ENCODE measurements around the gene STPG3.
A peak's percentile ranks its signal among the peaks of the same experiment; 100 is the strongest.

Gene STPG3

DNA sequence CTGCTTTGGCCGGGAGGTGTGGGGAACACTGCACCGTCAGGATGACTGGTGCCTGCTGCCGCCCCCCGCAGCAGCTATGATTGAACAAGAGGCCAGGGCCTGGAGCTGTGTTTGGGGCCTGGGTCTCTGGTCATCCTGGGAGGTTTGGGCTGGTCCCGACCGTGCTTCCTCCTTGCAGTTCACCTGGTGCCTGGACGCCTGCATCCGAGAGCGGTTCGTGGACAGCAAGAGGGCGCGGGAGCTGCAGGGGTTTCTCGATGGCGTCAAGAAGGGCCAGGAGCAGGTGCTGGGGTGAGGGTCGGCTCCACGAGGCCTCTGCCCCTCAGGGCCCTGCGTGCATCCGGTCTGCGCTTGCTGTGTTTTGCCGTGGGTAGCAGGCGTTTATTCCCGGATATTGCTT, 13.0 kb downstream of the STPG3 start:
- no peak for DNase-seq

DNA sequence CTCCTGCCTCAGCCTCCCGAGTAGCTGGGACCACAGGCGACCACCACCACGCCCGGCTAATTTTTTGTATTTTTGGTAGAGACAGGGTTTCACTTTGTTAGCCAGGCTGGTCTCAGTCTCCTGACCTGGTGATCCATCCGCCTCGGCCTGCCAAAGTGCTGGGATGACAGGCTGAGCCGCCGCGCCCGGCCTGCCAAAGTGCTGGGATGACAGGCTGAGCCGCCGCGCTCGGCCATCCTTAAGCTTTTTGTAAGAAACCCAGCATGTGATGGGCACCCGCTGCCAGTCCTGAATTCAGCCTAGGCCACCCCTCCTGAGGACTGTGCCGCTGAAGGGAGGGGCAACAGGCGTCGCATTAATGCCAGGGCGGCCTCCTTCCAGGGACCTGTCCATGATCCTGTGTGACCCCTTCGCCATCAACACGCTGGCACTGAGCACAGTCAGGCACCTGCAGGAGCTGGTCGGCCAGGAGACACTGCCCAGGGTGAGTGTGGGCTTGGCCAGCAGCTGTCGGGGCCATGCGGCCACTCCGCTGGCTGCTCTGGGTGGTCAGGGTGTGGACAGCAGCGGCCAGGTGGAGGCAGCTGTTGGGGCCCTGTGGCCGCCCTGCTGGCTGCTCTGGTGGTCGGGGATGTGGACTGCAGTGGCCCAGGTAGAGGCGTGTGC, 14.5 kb downstream of the STPG3 start:
- DNase-seq, result no peak

DNA sequence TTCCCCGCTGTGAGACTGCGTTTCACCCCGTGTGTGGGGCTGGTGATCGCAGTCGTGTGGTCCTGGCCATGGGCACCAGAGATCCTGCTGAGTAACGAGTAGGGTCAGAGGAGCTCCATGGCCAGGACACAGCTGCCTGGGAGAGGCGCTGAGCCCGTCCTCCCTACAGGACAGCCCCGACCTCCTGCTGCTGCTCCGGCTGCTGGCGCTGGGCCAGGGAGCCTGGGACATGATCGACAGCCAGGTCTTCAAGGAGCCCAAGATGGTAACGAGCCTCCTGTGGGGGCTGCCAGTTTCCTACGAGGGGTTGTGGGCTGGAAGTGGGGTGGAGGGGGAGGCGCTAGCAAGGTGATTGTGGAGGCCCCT, 15.1 kb downstream of the STPG3 start:
- no peak for DNase-seq

DNA sequence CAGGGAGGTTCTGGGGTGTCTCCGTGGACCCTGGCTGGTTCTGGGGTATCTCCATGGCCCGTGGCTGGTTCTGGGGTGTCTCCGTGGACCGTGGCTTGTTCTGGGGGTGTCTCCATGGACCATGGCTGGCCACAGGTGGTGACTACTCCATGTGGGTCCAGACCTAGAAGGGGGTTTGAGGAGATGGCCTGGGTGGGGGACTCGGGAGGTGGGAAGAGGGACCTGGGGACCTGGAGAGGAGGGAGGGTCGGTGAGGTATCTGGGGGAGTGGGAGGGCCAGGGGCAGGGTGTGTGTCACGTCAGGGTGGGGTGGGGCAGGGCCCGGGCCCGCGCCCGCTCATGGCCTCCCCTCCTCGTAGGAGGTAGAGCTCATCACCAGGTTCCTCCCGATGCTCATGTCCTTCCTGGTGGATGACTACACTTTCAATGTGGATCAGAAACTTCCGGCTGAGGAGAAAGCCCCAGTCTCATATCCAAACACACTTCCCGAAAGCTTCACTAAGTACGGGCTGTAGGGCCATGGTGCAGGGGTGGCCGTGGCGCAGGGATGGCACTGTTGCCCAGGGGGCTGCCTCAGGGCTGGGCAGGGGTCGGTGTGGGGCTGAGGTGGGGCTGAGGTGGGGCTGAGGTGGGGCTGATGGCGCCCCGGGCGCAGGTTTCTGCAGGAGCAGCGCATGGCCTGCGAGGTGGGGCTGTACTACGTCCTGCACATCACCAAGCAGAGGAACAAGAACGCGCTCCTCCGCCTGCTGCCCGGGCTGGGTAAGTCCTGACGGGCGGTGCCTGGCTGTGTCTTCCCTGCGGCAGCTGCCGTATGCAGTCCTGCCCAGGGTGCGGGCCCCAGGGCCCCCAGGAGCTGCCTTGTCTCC, 15.7 kb downstream of the STPG3 start:
- no peak for DNase-seq

DNA sequence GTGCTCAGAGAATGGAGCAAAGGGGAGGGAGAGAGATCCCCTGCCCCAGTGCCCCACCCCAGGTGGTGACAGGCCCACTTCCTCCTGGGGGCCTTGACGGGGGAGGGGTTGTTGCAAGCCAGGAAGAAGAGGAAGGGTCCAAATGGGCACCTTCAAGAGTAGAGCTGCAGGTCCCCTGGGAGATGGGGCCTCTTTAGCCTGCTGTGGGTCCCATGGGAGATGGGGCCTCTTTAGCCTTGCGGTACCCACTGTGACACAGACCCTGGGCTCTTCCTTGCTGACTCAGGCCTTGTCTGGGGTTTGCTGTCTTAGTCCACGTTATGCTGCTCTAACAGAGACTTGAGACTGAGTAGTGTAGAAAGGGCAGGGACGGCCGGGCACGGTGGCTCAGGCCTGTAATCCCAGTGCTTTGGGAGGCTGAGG, 16.9 kb downstream of the STPG3 start:
- no peak for DNase-seq

DNA sequence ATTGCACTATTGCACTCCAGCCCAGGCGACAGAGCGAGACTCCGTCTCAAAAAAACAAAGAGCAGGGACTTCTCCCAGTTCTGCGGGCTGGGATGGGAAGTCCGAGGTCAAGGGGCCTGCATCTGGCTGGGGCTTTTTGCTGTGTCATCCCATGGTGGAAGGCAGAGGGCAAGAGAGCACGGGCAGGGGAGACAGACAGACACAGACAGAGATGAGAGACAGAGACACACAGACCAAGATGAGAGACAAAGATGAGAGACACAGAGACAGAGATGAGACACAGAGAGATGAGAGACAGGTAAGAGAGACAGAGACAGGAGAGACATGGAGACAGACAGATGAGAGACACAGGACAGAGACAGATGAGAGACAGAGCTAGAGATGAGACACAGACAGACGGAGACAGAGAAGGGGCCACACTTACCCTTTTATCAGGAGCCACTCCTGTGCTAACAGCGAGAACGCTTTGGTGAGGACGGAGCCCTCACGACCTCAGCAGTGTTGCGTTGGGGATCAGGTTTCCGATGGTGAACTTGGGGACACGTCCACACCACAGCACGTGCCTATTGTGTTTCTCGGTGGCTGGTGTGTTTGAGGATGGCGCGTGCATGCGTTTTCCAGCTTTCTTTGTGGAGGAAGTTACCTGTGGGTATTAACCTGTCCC, 17.6 kb downstream of the STPG3 start:
- DNase-seq, result no peak

DNA sequence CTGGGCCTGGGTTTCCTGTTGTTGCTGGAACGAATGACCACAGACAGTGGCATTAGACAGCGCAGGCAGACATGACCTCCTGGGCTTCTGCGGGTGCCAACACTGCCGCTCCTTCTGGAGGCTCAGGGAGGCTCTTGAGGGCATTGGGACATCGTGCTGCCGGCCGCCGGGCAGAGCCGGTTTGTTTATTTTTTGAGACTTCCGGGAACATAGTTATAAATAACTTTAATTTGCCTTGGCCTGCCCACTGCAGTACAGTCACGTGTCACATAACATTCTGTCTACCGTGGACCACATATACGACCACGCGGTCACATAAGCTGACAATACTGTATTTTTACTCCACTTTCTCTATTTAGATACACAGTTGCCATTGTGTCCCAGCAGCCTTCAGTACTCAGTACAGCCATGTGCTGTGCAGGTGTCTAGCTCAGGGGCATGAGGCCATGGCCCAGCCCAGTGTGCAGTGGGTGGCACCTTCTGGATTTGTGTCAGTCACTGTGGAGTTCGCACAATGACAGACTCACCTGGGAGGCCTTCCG, 18.2 kb downstream of the STPG3 start:
- DNase-seq, result no peak

DNA sequence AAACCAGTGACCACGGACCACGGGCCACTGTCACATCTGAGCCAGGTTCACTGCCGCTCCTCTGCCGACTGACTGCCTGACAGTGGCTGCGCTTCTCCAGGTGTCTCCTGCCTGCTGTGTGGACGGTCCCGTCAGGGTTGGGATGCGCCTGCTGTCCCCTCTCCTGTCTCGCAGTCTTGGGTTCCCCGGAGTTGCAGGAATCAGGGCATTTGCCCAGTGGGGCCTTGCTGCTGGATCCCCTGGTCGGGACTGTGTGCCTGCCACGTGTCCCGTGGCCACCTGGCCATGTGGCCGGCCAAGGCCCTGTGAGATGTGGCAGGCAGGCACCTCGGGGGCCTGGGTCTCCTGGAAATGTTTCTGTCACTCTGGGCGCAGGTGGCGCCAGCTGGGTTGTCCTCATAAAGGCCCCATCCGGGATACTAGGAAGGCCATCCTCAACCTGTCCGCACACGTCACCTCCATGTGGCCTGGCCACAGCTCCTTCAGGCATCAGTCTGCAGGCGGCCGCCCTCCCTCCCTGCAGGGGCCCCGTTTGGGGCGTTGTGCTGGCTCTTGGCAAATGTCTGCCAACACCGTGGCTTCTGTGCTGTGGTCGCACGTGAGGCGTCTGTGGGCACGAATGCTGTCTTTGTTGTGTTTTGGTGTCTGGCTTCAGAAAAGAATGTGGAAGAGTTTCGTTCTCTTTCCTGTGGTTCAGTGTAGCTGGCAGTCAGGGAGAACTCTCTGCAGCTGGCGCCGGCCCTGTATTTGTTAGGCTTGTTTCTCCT, 20.0 kb downstream of the STPG3 start:
- no peak for DNase-seq

DNA sequence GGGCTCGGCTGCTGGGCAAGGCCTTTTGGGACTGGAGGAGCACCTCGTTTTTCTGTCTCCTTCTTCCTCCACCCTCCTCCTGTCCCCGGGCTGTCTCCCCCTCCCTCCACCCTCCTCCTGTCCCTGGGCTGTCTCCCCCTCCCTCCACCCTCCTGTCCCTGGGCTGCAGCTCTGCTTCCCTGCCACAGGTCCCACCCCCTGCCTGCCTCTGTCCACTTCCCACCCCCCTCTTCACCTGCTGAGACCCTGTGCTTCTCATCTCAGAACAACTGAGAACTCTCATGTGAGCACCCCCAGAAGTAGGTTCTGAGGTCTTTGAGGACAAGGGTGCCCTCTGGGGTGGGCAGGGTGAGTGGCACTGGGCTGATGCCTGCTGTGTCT, 20.6 kb downstream of the STPG3 start:
- DNase-seq, result no peak

DNA sequence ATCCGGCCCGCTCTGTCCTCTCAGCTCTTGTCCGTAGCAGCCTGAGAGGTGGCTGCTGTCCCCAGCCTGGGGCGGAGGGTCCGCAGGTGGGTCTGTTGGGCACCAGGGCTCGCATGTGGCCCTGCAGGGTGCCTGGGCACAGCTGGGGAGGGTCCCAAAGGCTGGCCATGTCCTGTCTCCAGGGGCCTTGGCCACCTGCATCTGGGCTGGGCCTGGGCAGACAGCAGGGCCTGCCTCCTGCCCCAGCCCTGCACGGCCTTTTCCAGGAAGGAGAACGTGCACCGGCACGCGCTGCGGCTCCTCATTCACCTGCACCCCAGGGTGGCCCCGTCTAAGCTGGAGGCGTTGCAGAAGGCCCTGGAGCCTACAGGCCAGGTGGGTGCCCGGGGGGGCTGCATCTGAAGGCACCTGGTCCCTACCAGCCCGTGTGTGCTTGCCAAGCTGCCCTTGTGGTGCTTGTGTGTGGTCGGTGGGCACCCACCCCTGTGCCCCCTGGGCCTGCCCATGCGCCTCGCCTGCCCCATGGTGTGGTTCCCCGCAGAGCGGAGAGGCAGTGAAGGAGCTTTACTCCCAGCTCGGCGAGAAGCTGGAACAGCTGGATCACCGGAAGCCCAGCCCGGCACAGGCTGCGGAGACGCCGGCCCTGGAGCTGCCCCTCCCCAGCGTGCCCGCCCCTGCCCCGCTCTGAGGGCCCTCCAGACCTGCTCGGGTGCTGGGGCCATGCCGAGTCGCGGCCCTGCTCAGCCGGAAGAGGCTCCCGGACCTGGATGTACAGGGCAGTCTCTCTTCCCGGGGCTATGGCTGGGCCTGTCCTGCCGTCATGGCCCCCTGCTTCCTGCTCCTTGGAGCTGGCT, 21.4 kb downstream of the STPG3 start:
- DNase-seq, result no peak

DNA sequence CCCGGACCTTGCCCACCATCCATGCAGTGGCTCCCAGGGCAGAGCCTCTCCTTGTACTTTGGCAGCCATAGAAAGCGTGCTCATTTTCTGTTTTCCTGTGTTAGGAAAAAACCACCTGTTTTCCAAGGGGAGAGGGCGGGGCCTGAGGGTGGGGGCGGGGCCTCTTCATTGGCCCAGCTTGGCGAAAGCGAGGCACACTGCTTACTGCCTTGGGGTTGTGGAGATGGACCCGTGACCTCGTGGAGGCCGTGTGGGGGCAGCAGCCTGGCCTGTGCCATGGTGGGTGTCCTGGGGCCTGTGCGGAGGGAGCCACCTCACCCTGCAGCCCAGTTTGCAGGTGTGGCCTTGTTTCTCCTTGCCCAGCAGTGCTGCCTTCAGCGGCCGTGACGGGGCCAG, 22.0 kb downstream of the STPG3 start:
- no peak for DNase-seq

DNA sequence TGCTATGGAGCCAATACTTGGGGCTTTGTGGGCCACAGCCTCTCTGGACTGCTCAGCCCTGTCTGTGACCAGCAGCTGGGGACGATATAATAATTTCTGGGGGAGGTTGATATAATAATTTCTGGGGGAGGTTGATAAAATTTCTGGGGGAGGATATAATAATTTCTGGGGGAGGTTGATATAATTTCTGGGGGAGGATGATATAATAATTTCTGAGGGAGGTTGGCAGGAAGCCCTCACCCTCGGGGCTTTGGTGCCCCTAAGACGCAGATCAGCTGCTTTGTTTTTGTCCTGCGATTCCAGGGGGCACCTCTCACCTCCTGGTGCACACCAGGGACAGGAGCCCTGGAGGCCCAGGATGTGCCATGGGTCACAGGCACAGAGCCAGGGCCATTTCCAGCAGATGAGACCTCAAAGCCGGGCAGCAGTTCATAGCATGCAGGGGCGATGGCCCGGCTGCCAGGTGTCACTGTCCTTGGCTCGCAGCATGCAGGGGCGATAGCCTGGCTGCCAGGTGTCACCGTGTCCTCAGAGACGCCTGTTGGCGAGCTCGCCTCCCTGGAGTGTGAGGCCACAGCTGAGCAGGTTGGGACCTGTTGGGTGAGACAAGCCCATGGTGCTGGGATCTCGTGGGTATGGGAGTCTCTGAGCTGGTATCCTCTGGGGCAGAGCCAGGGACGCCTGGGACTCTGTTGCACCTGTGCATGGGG, 22.7 kb downstream of the STPG3 start:
- no peak for DNase-seq

DNA sequence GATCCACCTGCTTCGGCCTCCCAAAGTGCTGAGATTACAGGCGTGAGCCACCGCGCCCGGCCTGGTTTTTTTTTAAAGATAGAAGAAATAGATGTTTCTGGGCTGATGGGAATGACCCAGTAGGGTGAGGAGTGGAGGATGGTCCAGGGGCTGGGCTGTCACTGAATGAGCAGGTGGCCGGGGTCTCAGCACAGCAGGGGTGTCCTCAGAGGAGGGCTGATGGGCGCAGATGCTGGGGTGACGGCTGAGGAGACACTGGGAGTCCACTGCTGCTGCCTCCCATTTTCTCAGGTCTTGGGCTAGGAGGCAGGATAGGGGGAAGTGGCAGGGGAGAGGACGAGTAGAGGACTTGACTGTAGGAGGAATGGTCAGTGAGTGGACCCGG, 24.1 kb downstream of the STPG3 start:
- no peak for DNase-seq

DNA sequence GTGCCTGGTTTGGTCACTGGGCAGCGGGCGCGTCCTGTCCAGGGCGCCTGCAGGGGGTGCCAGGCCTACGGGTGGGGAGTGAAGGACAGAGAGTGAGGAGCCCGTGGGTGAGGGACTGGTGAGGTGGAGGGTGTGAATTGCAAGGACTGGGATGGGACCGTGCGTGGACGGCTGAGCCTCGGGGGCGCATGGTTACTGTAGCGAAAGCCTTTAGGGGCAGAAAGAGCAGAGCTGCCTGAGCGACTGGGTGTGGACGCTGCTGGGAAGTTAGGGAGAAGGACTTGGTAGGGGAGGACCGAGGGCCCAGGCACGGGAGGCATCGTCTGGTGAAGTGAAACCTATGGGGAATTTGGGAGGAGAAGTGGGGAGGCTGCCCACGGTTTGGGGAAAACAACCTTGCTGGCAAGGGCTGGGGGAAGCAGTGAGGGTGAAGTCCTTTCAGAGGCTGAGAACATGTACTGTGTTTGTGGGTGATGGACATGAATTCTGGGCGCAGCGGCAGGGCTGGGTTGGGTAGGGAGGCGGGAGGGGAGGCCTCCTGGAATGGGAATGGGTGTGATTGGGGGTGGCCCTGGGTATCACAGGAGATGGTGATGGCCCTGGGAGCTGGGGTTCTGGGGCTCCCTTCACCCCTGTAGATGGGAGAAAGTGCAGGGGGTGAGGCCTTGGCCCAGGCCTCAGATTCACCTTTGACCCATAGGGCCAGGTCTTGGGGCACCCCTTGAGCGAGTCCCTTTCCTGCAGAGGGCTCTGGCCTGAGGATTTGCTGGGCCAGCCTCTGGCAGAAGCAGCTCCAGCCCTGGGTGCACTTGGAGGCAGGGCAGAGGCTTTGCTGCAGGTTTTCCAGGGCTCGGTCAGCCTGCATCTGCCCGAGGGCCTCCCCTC, 24.7 kb downstream of the STPG3 start:
- DNase-seq, result no peak

DNA sequence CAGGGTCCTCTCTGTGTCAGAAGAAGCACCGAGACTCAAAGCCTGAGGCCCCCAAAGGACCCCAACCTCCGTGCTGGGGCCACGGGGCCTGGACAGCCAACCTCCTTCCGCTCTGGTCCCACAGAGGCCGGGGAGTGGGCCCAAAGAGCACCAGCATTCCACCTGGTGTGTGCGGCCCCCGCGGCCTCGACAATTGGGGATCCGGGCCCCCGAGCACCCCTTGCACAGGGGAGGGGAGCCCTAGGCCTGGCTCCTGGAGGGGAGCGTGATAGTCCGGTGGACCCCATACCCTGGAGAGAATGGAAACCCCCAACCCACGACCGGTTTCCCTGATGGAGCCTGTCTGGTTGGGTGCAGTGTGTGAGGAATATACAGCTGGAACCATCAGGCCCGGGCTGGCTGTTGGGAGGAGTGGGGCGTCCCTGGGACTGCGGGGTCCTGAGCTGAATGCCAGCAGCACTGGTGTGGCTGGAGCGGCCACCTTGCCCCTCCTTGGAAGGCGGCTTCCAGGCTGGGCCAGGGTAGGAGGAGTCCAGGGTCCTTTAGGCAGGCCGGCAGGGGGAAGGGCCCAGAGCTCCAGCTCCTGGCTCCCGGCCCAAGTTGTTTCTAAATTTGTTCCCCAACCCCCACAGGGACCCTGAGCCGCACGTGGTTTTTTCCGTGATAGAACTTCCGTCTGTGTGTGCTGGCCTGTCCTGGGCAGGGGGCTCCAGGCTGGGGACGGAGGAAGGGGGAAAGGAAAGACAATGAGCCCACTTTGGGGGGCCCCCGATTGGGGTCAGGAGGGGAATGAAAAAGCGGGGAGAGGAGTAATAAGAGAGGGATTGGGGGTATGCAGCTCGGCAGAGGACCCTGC, 25.6 kb downstream of the STPG3 start:
- peak in 2 of 56 donors; percentile 18 to 27 for DNase-seq

DNA sequence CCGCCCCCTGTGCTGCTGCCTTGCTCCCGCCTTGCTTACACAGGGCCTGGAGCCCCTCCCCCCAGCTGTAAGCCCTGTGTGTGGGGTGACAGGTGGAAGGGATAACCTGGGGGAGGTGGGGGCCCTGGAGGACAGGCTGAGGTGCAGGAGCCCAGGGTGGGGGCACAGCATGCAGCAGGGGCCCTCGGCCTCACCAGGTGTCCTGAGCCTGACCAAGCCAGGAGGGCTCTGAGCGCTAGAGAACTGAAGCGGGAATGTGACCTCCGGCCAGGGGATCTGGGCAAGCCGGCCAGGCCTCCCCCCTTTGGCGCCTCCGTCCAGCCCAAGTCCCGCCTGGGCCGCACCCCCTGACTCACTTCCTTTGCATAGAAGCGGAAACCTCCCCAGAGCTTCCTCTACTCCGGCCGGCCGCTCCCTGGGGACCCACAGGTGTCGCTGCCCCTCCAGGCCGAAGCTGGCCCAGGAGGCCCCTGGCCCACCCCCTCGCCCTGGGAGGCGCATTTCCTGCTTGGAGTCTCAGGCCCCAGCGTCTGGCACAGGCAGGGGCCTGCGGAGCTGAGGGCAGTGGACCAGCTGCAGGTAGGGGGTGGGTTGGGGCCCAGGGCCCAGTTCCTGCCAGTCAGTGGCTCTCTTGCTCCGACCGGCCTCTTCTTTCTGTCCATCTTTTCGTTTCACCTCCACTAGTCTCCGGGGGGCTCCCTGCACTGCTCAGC, 26.4 kb downstream of the STPG3 start, which contains the start of gene TOR4A:
TSS of gene TOR4A (plus strand) at position 398 of the 713 bp plus-strand sequence. CDS start 964 bp downstream, outside the sequence.
- DNase-seq, result peak in 10 of 56 donors; percentile 8 to 50 (median 33)
